Renal pelvis (tissue), 4 donors: ENCODE results near the gene ANO2. TPM values are rescaled to one million over a fixed set of nuclear protein-coding genes. Genes with fewer than 3 reads are reported as not detected.
"Not testable (repeated sequence)": the region's sequence is repeated elsewhere in the genome, so short reads cannot be mapped to it uniquely, and the experiment has no call there.

Experiments
- DNase-seq: peaks from one replicate; pipeline ENCODE4 v3.0.0-alpha.2; 2013
- polyA plus RNA-seq, 3 donors: library from polyadenylated mRNA; unstranded; fragments of 120-200 nt; gene quantifications; one replicate each; pipeline ENCODE4 v1.2.1, GENCODE V29; 2013; ENCODE audit not compliant: insufficient read length in 3 of 3

The ANO2 gene
- polyA plus RNA-seq, 3 donors: 4.8 to 5.2 (median 4.9) TPM

DNA sequence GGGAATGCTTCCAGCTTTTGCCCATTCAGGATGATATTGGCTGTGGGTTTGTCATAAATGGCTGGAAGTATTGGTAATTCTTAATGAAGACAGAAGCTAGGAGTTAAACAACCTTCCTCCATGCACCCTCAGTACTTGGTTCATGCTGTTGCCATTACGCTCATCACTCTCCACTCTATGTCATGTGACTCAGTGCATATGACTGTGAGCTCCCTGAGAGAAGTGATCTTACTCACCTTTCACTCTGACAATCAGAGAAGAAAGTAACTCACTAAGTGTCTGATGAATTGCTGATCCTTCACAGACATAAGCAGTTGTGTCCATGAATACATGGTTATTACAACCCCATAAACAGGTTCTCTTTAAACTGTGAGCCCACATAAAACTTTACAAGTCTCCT is 275.4 kb downstream of the ANO2 start:
- not testable (repeated sequence) for DNase-seq

- DNase-seq: no peak
These were observed 279.4 kb downstream of the ANO2 start for GRCh38 chr12:5665615-5666014.

- DNase-seq: no peak
These were observed 283.2 kb downstream of the ANO2 start for GRCh38 chr12:5661811-5662210.

DNA sequence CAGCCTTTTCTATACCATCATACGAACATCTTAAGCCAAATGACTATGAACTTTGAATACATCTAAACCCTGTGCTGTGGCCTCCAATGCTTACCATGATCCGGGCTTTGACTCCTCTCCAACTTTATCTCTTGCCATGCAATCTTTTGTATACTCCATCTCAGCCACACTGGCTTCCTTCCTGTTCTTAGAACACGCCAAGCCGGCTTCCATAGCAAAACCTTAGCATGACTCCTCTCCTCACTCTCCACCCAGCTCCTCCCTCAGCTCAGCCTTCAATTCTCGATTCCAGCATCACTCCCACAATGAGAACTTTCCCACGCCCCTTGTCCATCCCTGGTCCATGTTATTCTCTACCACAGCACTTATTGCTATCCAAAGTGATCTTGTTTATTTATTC is 284.8 kb downstream of the ANO2 start:
- no peak for DNase-seq

- DNase-seq: not testable (repeated sequence)
These were observed 286.6 kb downstream of the ANO2 start for GRCh38 chr12:5658339-5658941.

GRCh38 chr12:5656836-5657235 is 288.2 kb downstream of the ANO2 start:
- no peak for DNase-seq

DNA sequence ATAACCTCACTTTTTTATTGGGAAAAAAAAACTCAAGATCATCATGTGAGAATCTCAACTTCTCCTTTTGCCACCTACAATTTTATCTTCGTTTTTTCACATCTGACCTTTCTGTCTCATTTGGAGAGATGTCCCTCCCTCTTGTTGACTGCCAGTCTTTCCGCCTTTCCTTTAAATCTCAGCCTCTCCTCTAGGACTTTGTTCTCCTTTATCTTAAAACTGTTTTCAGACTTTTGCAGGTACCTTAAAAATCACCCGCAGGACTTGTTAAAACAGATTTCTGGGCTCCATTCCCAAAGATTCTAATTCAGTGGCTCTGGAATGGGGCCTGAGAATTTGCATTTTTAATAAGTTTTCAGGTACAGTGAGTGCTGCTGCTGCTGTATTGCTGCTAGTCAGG is 289.9 kb downstream of the ANO2 start:
- no peak for DNase-seq

- DNase-seq: no peak
These were observed 291.0 kb downstream of the ANO2 start for GRCh38 chr12:5654019-5654418.

DNA sequence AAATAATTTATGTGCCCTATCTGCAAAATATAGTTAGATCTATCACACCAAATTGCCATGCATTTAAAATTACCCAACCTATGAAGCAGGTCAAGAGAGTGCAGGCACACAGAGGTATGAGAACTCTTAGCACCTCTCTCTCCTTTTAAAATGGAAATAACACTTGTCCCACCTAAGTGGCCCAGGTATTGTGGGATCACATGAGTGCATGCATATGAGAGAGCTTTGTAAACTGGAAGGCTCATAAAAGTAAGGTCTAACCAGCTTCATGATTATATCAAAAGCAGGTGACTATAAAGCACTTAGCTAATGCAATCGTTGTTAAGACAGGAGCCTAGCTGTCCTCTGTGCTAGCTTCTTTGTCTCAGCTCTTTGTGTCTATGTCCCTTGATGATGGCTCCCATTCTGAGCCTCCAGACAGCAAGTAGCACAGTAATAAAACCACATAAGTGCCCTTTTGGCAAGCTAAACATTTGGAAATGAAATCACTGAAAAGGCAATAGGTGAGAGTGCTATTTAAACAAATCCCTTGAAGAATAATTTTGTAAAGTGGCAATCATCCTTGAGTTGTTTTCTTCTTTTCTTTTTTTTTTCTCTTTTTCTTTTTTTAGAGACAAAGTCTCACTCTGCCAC is 294.1 kb downstream of the ANO2 start:
- no peak for DNase-seq

- no peak for DNase-seq
These were observed 294.8 kb downstream of the ANO2 start for GRCh38 chr12:5650281-5650680.

- peak; percentile 54 for DNase-seq
These were observed 296.2 kb downstream of the ANO2 start for GRCh38 chr12:5648692-5649359.

GRCh38 chr12:5643266-5643665 is 301.8 kb downstream of the ANO2 start:
- no peak for DNase-seq

GRCh38 chr12:5637698-5638097 is 307.4 kb downstream of the ANO2 start:
- DNase-seq: no peak

- DNase-seq: no peak
These were observed 308.2 kb downstream of the ANO2 start for GRCh38 chr12:5636907-5637306.

DNA sequence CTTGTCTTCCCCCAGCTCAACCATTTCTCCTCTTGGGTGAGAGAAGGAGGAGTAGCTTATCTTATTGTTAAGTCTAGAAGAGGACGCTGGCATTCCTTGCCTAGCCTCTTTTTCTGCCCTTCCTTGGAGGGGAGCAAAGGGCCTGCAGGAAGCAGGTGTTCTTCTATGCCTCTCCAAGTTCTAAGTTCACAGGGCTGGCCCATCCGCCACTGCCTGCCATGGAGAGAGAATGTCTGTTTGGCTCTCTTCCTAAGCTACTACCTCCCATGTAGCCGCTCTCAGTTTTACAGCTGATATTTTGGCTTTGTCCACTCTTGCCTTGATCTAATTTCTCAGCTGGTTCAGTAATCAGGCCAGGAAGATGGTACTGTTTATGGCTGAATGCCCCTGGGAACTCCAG is 312.0 kb downstream of the ANO2 start:
- DNase-seq: no peak

DNA sequence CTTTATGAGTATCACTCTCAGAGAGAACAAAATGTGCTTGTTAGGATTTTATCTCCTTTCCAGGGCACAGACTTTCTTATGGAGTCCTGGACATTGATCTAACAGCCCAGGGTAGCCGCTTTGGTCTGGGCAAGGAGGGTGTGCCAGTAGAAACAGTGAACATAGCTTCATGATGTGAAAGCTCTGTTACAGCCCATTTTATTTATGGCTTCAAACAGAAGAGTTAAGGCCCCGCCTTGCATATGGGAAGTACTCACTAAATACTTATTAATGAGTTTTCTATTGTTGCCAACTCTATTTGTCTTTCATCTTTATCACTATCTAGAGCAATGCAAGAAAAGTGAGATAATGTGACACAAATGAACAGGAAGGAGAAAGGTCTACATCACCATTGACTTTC is 312.6 kb downstream of the ANO2 start:
- no peak for DNase-seq

- no peak for DNase-seq
These were observed 313.6 kb downstream of the ANO2 start for GRCh38 chr12:5631497-5631896.

DNA sequence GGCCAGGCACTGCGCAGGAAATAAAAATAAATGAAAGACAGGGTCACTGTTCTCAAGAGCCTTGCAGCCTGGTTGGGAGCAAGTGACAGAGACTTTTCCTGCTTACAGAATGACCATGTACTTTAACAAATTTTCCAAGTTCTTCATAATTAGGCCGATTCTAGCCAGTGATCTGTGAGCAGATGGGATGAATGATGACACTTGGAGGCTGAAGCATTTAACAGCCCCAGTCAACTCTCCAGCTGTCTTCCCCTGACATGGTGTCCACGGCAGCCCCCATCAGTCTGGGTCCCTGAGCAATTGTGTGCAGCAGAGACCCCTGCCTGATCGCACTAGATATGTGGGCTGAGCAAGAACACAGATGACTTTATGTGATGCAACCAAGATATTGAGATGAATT is 314.3 kb downstream of the ANO2 start:
- DNase-seq: no peak

- no peak for DNase-seq
These were observed 316.6 kb downstream of the ANO2 start for GRCh38 chr12:5628501-5628900.

- DNase-seq: no peak
These were observed 317.9 kb downstream of the ANO2 start for GRCh38 chr12:5627053-5627630.

GRCh38 chr12:5626151-5626550 is 318.9 kb downstream of the ANO2 start:
- DNase-seq: no peak

GRCh38 chr12:5624486-5625272 is 320.4 kb downstream of the ANO2 start:
- no peak for DNase-seq
